ENCODE measurements around the gene TCHP. TPM values are rescaled to one million over a fixed set of nuclear protein-coding genes. Genes with fewer than 3 reads are reported as not detected.

The TCHP gene
- total and polyA plus RNA-seq, 2 of the 13 experiments (the other 11 are each of a cell fraction or from before 2014, with no cell fraction given), result 6.7 to 12.2 TPM

GRCh38 chr12:109863847-109864712 lies 36.0 kb upstream of the TCHP start (continued):
- no peak for TF ChIP-seq AFF4 (CRISPR knock-in tag; IDR thresholded peaks at IDR 0.05)
- no peak for TF ChIP-seq ZNF660 (CRISPR knock-in tag; IDR thresholded peaks at IDR 0.05; ENCODE audit: borderline replicate concordance, low read depth)
- peak; percentile 10; the same call in 1 of the 2 replicates for TF ChIP-seq ZNF652 (CRISPR knock-in tag; IDR thresholded peaks at IDR 0.05; ENCODE audit: borderline replicate concordance, low read depth)
- no peak for TF ChIP-seq MIER2 (CRISPR knock-in tag; IDR thresholded peaks at IDR 0.05)
- peak; percentile 60 for TF ChIP-seq IKZF4 (CRISPR knock-in tag; IDR thresholded peaks at IDR 0.05; ENCODE audit: borderline replicate concordance, low read depth, not compliant biosample characterization)
- TF ChIP-seq RELA (CRISPR knock-in tag; IDR thresholded peaks at IDR 0.05), result no peak
- peak in 1 of 2 experiments; percentile 70; a peak in 1 of 4 replicates for TF ChIP-seq KLF16 (CRISPR knock-in tag; IDR thresholded peaks at IDR 0.05)
- TF ChIP-seq ZSCAN12 (CRISPR knock-in tag; IDR thresholded peaks at IDR 0.05), result no peak
- TF ChIP-seq ISL2 (CRISPR knock-in tag; IDR thresholded peaks at IDR 0.05), result peak; percentile 87
- peak; percentile 9; the same call in 1 of the 2 replicates for TF ChIP-seq RAD21 (CRISPR knock-in tag; IDR thresholded peaks at IDR 0.05)
- no peak for TF ChIP-seq KMT2B (CRISPR knock-in tag; IDR thresholded peaks at IDR 0.05)
- no peak for TF ChIP-seq PAF1 (CRISPR knock-in tag; IDR thresholded peaks at IDR 0.05)
- TF ChIP-seq SIX4 (CRISPR knock-in tag; IDR thresholded peaks at IDR 0.05), result 0 out of 2 replicates have a peak, but pooled peaks have one; percentile 37
- TF ChIP-seq SETDB1 (CRISPR knock-in tag; IDR thresholded peaks at IDR 0.05; ENCODE audit: borderline replicate concordance), result no peak
- peak; percentile 79; the same call in 1 of the 2 replicates for TF ChIP-seq ZNF12 (CRISPR knock-in tag; IDR thresholded peaks at IDR 0.05)
- no peak for TF ChIP-seq FIP1L1 (IDR thresholded peaks at IDR 0.05; ENCODE audit: borderline replicate concordance, insufficient read depth, low read depth, low read length)
- TF ChIP-seq ZNF326 (CRISPR knock-in tag; IDR thresholded peaks at IDR 0.05; ENCODE audit: borderline replicate concordance), result no peak
- peak; percentile 52; the same call in 1 of the 2 replicates for TF ChIP-seq NCOR1 (IDR thresholded peaks at IDR 0.05; ENCODE audit: borderline replicate concordance, low read length)
- peak; percentile 84 for TF ChIP-seq FOXO1 (CRISPR knock-in tag; IDR thresholded peaks at IDR 0.05)
- TF ChIP-seq POGZ (CRISPR knock-in tag; IDR thresholded peaks at IDR 0.05), result peak; percentile 72; the same call in 1 of the 2 replicates
- TF ChIP-seq FOXA3 (CRISPR knock-in tag; IDR thresholded peaks at IDR 0.05), result peak; percentile 95
- TF ChIP-seq ATRX (CRISPR knock-in tag; IDR thresholded peaks at IDR 0.05; ENCODE audit: borderline replicate concordance), result no peak
- TF ChIP-seq MATR3 (CRISPR knock-in tag; IDR thresholded peaks at IDR 0.05), result no peak
- TF ChIP-seq THAP9 (CRISPR knock-in tag; IDR thresholded peaks at IDR 0.05; ENCODE audit: borderline replicate concordance), result no peak; the same call in 1 of the 2 replicates
- no peak for TF ChIP-seq RBFOX2 (IDR thresholded peaks at IDR 0.05; ENCODE audit: low read depth, low read length)

All from HepG2 (cell line).